Activated CD4-positive, alpha-beta memory T cell treated with anti-CD3 and anti-CD28 coated beads, Interleukin-2, amount 10 ng/mL, durations not matched to agents 7 days and 5 days (primary cell): ENCODE measurements around the gene GASK1B. TPM values are rescaled to one million over a fixed set of nuclear protein-coding genes. Genes with fewer than 3 reads are reported as not detected.

ENCODE experiments used
- CTCF ChIA-PET: fragments of 350-600 bp; sonication (Branson Sonifier 250); formaldehyde crosslinking; loops from one replicate; lab custom pipeline; 2021; ENCODE audit warnings: antibody characterized with exemption, inconsistent platforms; lab: Charles Lee
- POLR2A ChIA-PET: fragments of 350-600 bp; sonication (Branson Sonifier 250); formaldehyde crosslinking; loops from one replicate; lab custom pipeline; 2021; ENCODE audit warnings: antibody characterized with exemption; lab: Charles Lee
- DNase-seq: peaks from one replicate; pipeline ENCODE4 v3.0.0-alpha.2; 2020
- H3K27ac Mint-ChIP-seq: one replicate; pipeline ENCODE4 v1.8.0; 2021; ENCODE audit warnings: mild to moderate bottlenecking, mixed read lengths
- H3K27me3 Mint-ChIP-seq: one replicate; pipeline ENCODE4 v1.8.0; 2021; ENCODE audit warnings: mixed read lengths
- H3K36me3 Mint-ChIP-seq: one replicate; pipeline ENCODE4 v1.8.0; 2021; ENCODE audit warnings: low read depth, mixed read lengths
- H3K4me1 Mint-ChIP-seq: one replicate; pipeline ENCODE4 v1.8.0; 2021; ENCODE audit warnings: mixed read lengths
- H3K4me3 Mint-ChIP-seq: one replicate; pipeline ENCODE4 v1.8.0; 2021; ENCODE audit warnings: mild to moderate bottlenecking, mixed read lengths
- H3K9me3 Mint-ChIP-seq: one replicate; pipeline ENCODE4 v1.8.0; 2021; ENCODE audit warnings: mixed read lengths
- total RNA-seq, 2 experiments: library from RNA; stranded (reverse); gene quantifications; one replicate each; pipeline ENCODE4 v1.2.3, GENCODE V29; 2021

GASK1B gene
- total RNA-seq, 2 experiments from 2014 or later, result not detected

GRCh38 chr4:158201322-158201721, 28.5 kb upstream of the GASK1B start:
- Mint-ChIP-seq H3K27me3 (peaks cover 4% of the 10 kb centered on the region), H3K27ac (no peak overlapping the region), H3K4me3 (no peak overlapping the region), H3K36me3 (no peaks in the 10 kb centered on the region), H3K4me1 (no peaks in the 10 kb centered on the region), H3K9me3 (no peaks in the 10 kb centered on the region)
- ChIA-PET CTCF (no interaction called here), POLR2A (no interaction called here)
- no peak for DNase-seq

- DNase-seq, result no peak
- H3K4me3 Mint-ChIP-seq, result no peak overlapping the region
- no peaks in the 10 kb centered on the region for H3K9me3 Mint-ChIP-seq
- H3K4me1 Mint-ChIP-seq, result no peaks in the 10 kb centered on the region
- H3K36me3 Mint-ChIP-seq, result no peaks in the 10 kb centered on the region
- H3K27me3 Mint-ChIP-seq, result peaks cover 4% of the 10 kb centered on the region
- ChIA-PET POLR2A (no interaction called here), CTCF (interaction anchor here (1.5 kb wide), 1 partner anchor 28 kb away, joined by 3 read pairs; no protein-coding TSS in a partner anchor)
- H3K27ac Mint-ChIP-seq, result no peak overlapping the region
Observed at GRCh38 chr4:158200214-158200613, 27.4 kb upstream of the GASK1B start.

DNA sequence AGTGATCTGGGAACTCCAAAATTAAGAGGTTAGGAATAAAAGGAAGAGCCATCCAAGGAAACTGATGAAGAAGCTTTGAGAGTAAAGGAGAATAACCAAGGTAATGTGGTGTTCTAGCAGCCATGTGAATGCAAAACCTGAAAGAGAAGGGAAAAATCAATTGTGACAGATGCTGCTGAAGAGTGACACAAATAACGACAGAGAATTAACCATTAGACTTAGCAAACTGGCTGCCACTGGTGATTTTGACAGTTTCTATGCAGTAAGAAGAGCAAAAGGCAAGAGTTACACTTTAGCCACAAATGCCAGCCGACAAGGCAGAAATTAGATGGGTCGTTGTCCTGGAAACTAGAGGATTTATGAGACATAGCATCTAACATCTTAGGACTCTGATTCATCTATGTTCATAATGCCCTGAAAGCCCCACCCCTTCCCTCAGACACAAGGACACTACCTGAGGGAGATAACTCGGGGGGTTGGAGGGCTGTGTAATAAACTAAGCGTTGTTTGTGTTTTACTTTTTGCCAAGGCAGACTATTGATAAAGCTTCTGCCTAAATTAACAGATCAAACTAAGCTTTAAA, 24.5 kb upstream of the GASK1B start:
- CTCF ChIA-PET, result no interaction called here

DNA sequence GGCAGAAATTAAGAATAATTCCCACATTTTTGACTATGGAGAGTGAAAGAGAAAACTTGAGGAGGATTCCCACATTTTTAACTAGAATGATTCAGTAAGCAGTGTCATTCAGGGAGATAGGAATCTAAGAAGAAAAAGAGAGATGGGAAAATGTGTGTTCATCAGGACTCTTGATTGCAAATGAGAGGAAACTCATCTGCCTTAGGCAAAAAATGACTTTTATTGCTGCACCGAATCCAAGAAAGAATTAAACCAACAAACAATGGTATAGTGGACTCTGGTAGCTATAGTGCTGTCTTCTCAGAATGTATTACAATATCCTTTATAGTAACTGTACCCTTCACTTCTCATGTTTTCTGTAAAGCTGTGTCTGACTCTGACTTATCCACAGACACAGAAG, 22.5 kb upstream of the GASK1B start:
- Mint-ChIP-seq H3K9me3 (no peaks in the 10 kb centered on the region), H3K27me3 (peaks cover 4% of the 10 kb centered on the region), H3K27ac (no peak overlapping the region), H3K36me3 (no peaks in the 10 kb centered on the region), H3K4me1 (no peaks in the 10 kb centered on the region), H3K4me3 (no peak overlapping the region)
- no peak for DNase-seq
- ChIA-PET POLR2A (no interaction called here), CTCF (no interaction called here)

More for the DNA sequence above, 24.5 kb upstream of the GASK1B start:
- no peak for DNase-seq
- peaks cover 4% of the 10 kb centered on the region for H3K27me3 Mint-ChIP-seq
- no peak overlapping the region for H3K27ac Mint-ChIP-seq
- H3K36me3 Mint-ChIP-seq, result no peaks in the 10 kb centered on the region
- no peaks in the 10 kb centered on the region for H3K4me1 Mint-ChIP-seq
- POLR2A ChIA-PET, result no interaction called here
- H3K9me3 Mint-ChIP-seq, result no peaks in the 10 kb centered on the region
- H3K4me3 Mint-ChIP-seq, result no peak overlapping the region

GRCh38 chr4:158193171-158193749, 20.4 kb upstream of the GASK1B start:
- no peaks in the 10 kb centered on the region for H3K4me1 Mint-ChIP-seq
- H3K4me3 Mint-ChIP-seq, result no peak overlapping the region
- DNase-seq, result no peak
- CTCF ChIA-PET, result interaction anchor here (0.5 to 2.7 kb wide), 6 partner anchors 11 to 1695 kb away, joined by 3 to 8 read pairs (median 4); partner anchors contain the start of gene TMEM144
- H3K27ac Mint-ChIP-seq, result no peak overlapping the region
- H3K27me3 Mint-ChIP-seq, result peaks cover 4% of the 10 kb centered on the region
- no peaks in the 10 kb centered on the region for H3K36me3 Mint-ChIP-seq
- POLR2A ChIA-PET, result no interaction called here
- H3K9me3 Mint-ChIP-seq, result no peaks in the 10 kb centered on the region

DNA sequence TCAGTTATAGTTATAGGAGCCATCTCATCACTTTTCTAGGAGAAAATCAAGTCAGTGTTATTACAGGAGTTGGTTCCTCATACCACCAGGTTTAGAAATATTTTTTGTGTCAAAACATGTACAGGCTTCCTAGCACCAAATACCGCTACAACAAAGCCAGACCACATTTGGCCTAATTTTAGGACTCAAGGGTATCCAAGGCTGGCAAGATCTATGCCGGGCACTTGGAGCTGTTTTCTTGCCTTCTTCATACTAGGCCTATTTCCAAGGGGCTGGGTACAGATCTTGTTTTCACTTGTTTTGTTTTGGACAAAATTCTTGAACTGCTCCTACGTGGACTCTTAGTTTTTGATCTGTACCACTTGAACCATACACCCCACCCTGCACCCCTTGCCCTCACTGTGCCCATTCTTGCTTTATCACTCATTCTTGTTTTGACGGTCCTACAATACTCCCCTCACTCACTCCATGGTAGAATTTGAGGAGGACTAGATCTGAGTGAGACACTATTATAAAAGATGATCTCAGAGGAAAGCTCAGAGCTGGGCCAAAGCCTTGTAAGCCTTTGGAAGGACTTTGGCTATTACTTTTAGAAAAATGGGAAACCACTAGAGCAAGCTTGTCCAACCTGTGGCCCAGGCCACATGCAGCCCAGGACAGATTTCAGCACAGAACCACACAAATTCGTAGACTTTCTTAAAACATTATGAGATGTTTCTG, 19.8 kb upstream of the GASK1B start:
- Mint-ChIP-seq H3K27ac (no peak overlapping the region), H3K9me3 (no peaks in the 10 kb centered on the region), H3K36me3 (no peaks in the 10 kb centered on the region), H3K4me1 (no peaks in the 10 kb centered on the region), H3K27me3 (peaks cover 4% of the 10 kb centered on the region), H3K4me3 (no peak overlapping the region)
- CTCF ChIA-PET, result interaction anchor here (0.6 to 2.7 kb wide), 5 partner anchors 10 to 1027 kb away, joined by 3 to 8 read pairs (median 4); partner anchors contain the start of gene TMEM144
- no peak for DNase-seq
- POLR2A ChIA-PET, result no interaction called here

- H3K4me1 Mint-ChIP-seq, result no peaks in the 10 kb centered on the region
- CTCF ChIA-PET, result no interaction called here
- H3K9me3 Mint-ChIP-seq, result no peaks in the 10 kb centered on the region
- POLR2A ChIA-PET, result no interaction called here
- no peaks in the 10 kb centered on the region for H3K27me3 Mint-ChIP-seq
- no peak overlapping the region for H3K4me3 Mint-ChIP-seq
- no peak overlapping the region for H3K27ac Mint-ChIP-seq
- no peak for DNase-seq
- no peaks in the 10 kb centered on the region for H3K36me3 Mint-ChIP-seq
Observed at GRCh38 chr4:158190718-158191117, 17.9 kb upstream of the GASK1B start.

GRCh38 chr4:158189422-158189821, 16.6 kb upstream of the GASK1B start:
- H3K4me1 Mint-ChIP-seq, result no peaks in the 10 kb centered on the region
- ChIA-PET CTCF (no interaction called here), POLR2A (no interaction called here)
- H3K27ac Mint-ChIP-seq, result no peak overlapping the region
- no peaks in the 10 kb centered on the region for H3K36me3 Mint-ChIP-seq
- no peaks in the 10 kb centered on the region for H3K9me3 Mint-ChIP-seq
- no peaks in the 10 kb centered on the region for H3K27me3 Mint-ChIP-seq
- H3K4me3 Mint-ChIP-seq, result no peak overlapping the region
- DNase-seq, result no peak

- Mint-ChIP-seq H3K4me1 (no peaks in the 10 kb centered on the region), H3K36me3 (no peaks in the 10 kb centered on the region), H3K9me3 (no peaks in the 10 kb centered on the region), H3K27ac (no peak overlapping the region), H3K27me3 (no peaks in the 10 kb centered on the region), H3K4me3 (no peak overlapping the region)
- CTCF ChIA-PET, result no interaction called here
- POLR2A ChIA-PET, result no interaction called here
- no peak for DNase-seq
Observed at GRCh38 chr4:158186815-158187214, 14.0 kb upstream of the GASK1B start.

DNA sequence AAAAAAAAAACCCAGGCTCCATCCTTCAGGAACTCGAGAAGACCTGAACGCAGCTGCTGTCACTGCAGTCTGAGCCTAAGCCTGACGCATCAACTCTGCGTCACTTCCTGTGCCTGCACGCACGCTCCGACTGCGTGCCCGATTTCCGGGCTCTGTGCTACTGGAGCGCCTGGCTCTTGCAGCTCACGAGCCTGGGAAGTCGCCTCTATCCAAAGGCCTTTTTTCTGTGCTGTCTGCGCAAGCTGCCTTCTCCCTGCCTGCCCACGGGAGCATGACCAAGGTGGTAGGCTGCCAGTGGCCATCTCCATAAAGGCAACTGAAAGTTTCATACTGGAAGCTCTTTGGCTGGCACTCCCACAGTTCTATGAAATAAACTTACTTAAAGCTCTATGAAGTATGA, 9.9 kb upstream of the GASK1B start:
- POLR2A ChIA-PET, result interaction anchor here (0.6 kb wide), 1 partner anchor 666 kb away, joined by 4 read pairs; no protein-coding TSS in a partner anchor
- CTCF ChIA-PET, result interaction anchor here (1.0 to 2.1 kb wide), 3 partner anchors 8 to 11 kb away, joined by 3 to 8 read pairs (median 6); partner anchors contain the start of gene GASK1B
- no peaks in the 10 kb centered on the region for H3K4me1 Mint-ChIP-seq
- H3K27ac Mint-ChIP-seq, result no peak overlapping the region
- DNase-seq, result no peak
- peaks cover 2% of the 10 kb centered on the region for H3K27me3 Mint-ChIP-seq
- H3K36me3 Mint-ChIP-seq, result no peaks in the 10 kb centered on the region
- no peak overlapping the region for H3K4me3 Mint-ChIP-seq
- H3K9me3 Mint-ChIP-seq, result no peaks in the 10 kb centered on the region

DNA sequence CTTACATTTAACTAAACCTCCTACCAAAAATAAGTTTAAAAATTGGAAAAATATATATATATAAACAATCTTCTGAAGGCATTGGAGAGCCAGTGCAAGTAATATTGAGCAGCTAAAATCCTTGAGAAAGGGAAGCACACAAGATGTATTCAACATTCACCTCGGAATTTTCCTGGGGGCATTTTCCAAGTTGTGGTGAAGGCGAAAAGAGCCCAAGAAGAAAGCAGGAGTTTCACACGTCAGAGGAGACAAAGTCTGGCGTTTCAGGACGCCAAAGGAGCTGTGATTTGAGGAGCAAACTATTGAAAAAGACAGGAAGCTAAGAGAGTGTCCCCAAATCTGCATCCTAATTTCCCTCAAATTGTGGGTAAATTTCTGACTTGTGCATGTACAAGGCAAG, 9.1 kb upstream of the GASK1B start:
- Mint-ChIP-seq H3K4me1 (no peaks in the 10 kb centered on the region), H3K27ac (no peak overlapping the region), H3K36me3 (no peaks in the 10 kb centered on the region), H3K27me3 (peaks cover 2% of the 10 kb centered on the region), H3K9me3 (no peaks in the 10 kb centered on the region), H3K4me3 (no peak overlapping the region)
- DNase-seq, result no peak
- POLR2A ChIA-PET, result no interaction called here
- CTCF ChIA-PET, result interaction anchor here (1.9 to 2.1 kb wide), 2 partner anchors 10 to 11 kb away, joined by 6 to 8 read pairs; partner anchors contain the start of gene GASK1B

GRCh38 chr4:158179465-158179864, 6.6 kb upstream of the GASK1B start:
- no peaks in the 10 kb centered on the region for H3K9me3 Mint-ChIP-seq
- DNase-seq, result no peak
- no peak overlapping the region for H3K27ac Mint-ChIP-seq
- POLR2A ChIA-PET, result no interaction called here
- H3K27me3 Mint-ChIP-seq, result peaks cover 2% of the 10 kb centered on the region
- CTCF ChIA-PET, result no interaction called here
- no peaks in the 10 kb centered on the region for H3K36me3 Mint-ChIP-seq
- H3K4me3 Mint-ChIP-seq, result no peak overlapping the region
- no peaks in the 10 kb centered on the region for H3K4me1 Mint-ChIP-seq

DNA sequence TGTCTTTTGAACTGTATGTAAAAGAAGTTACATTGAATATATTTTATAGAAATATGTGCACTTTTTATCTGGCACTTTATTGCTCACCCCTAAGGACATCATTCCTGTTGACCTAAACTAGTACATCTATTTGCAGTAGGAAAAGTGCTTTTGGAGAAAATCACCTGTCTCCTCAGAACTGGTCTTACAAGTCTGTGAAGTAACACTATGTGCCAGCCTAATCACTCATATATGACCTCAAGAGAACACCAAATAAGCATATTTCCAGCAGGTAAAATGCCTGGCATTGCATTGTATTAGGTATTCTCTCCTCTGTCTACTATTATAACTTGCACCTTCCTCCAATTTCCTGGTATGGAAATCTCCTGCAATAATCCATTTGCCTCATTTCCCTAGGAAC, 4.0 kb upstream of the GASK1B start:
- no peak for DNase-seq
- ChIA-PET CTCF (no interaction called here), POLR2A (no interaction called here)
- Mint-ChIP-seq H3K36me3 (no peaks in the 10 kb centered on the region), H3K4me3 (no peak overlapping the region), H3K9me3 (no peaks in the 10 kb centered on the region), H3K27me3 (peaks cover 10% of the 10 kb centered on the region), H3K27ac (no peak overlapping the region), H3K4me1 (peaks cover 5% of the 10 kb centered on the region)
